Measurements from ENCODE around the gene STRN4. TPM values are rescaled to one million over a fixed set of nuclear protein-coding genes. Genes with fewer than 3 reads are reported as not detected.

STRN4 gene
- total and polyA plus RNA-seq, 2 donors from 2014 or later = 31.5 to 74.9 TPM

DNA sequence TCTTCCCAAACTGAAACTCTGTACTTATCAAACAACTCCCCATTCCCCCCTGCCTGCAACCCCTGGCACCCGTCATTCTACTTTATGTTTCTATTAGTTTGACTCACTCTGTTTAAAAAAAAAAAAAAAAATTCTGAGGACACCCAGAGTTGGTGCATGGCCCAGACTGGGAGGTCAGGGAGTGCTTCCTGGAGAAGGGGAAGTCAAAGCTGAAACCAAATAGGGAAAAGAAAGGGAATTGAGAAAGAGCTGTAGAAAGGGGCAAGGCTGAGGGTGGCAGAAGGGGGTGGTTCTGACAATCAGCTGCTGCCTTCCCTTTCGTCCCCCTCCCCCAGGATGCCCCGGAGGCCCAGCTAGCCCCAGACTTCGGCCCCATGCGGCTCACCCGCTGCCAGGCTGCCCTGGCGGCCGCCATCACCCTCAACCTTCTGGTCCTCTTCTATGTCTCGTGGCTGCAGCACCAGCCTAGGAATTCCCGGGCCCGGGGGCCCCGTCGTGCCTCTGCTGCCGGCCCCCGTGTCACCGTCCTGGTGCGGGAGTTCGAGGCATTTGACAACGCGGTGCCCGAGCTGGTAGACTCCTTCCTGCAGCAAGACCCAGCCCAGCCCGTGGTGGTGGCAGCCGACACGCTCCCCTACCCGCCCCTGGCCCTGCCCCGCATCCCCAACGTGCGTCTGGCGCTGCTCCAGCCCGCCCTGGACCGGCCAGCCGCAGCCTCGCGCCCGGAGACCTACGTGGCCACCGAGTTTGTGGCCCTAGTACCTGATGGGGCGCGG, 9.0 kb upstream of the STRN4 start:
- intact Hi-C loops (cut with DNase I) = loop anchor here (5.0 kb wide), 1 partner anchor 87 kb away; no protein-coding TSS in a partner anchor
- peaks cover 0 to 6% (median 0%) of the 10 kb centered on the region in 3 donors for H3K4me1 ChIP-seq (ENCODE audit: control insufficient read depth in 2 of 3, insufficient read depth in 2 of 3, low read depth in 1 of 3, low read length in 3 of 3)
- H3K36me3 ChIP-seq (ENCODE audit: control insufficient read depth in 2 of 3, insufficient read depth in 3 of 3, low read length in 3 of 3) = peaks cover 0 to 2% (median 0%) of the 10 kb centered on the region in 3 donors
- no peaks in the 10 kb centered on the region for H3K9me3 ChIP-seq (ENCODE audit: control insufficient read depth in 2 of 3, insufficient read depth in 1 of 3, low read length in 3 of 3)
- no peaks in the 10 kb centered on the region for H3K27me3 ChIP-seq (ENCODE audit: control insufficient read depth, insufficient read depth, low read length)
- DNase-seq = peak in 1 of 5 donors; percentile 84
- no peak overlapping the region for H3K4me3 ChIP-seq (ENCODE audit: low read length in 3 of 3)
- H3K27ac ChIP-seq (ENCODE audit: low read depth in 2 of 2, low read length in 2 of 2) = peak overlapping the region in 1 of 2 donors; percentile 33
- FAIRE-seq = peak; percentile 17
- TF ChIP-seq, protein P1, sequence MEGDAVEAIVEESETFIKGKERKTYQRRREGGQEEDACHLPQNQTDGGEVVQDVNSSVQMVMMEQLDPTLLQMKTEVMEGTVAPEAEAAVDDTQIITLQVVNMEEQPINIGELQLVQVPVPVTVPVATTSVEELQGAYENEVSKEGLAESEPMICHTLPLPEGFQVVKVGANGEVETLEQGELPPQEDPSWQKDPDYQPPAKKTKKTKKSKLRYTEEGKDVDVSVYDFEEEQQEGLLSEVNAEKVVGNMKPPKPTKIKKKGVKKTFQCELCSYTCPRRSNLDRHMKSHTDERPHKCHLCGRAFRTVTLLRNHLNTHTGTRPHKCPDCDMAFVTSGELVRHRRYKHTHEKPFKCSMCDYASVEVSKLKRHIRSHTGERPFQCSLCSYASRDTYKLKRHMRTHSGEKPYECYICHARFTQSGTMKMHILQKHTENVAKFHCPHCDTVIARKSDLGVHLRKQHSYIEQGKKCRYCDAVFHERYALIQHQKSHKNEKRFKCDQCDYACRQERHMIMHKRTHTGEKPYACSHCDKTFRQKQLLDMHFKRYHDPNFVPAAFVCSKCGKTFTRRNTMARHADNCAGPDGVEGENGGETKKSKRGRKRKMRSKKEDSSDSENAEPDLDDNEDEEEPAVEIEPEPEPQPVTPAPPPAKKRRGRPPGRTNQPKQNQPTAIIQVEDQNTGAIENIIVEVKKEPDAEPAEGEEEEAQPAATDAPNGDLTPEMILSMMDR (IDR thresholded peaks at IDR 0.05; ENCODE audit: borderline replicate concordance, extremely low read depth, insufficient read depth) = no peak
- H3K9ac ChIP-seq (ENCODE audit: low read length in 3 of 3) = no peak overlapping the region

DNA sequence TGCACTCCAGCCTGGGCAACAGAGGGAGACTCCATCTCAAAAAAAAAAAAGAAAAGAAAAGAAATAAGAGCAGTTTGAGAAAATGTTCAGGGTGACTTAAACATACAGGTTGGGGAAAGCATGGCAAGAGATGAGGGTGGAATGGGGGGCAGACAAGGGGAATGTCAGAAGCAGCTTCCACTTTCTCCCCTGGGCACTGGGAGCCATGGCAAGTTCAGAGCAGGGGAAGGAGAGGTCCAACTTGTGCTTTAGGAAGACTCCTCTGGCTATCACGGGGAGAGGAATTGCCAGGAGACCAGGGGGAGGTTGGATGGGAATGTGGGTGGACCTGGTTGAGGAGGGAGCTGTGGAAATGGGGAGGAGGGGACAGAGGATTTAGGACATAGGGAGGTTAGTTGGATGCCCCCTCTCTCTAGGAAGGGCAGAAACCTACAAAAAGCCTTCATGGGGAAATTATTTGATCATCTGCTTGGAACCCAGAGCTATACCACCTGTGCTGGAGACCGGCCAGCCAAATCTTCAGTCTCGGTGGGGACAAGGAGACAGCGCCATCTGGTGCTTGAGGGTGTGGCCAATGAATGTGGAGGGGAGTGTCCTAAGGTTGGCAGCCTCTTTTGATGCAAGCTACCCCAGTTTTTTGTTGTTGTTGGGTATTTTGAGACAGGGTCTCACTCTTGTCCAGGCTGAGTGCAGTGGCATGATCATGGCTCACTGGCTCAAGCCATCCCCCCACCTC, 7.3 kb upstream of the STRN4 start:
- Histone ChIP-seq H3K9ac (ENCODE audit: low read length in 3 of 3) (no peak overlapping the region), H3K4me3 (ENCODE audit: low read length in 3 of 3) (no peak overlapping the region), H3K27me3 (ENCODE audit: control insufficient read depth, insufficient read depth, low read length) (no peaks in the 10 kb centered on the region), H3K36me3 (ENCODE audit: control insufficient read depth in 2 of 3, insufficient read depth in 3 of 3, low read length in 3 of 3) (peaks cover 0 to 2% (median 0%) of the 10 kb centered on the region in 3 donors), H3K27ac (ENCODE audit: low read depth in 2 of 2, low read length in 2 of 2) (no peak overlapping the region), H3K9me3 (ENCODE audit: control insufficient read depth in 2 of 3, insufficient read depth in 1 of 3, low read length in 3 of 3) (no peaks in the 10 kb centered on the region), H3K4me1 (ENCODE audit: control insufficient read depth in 2 of 3, insufficient read depth in 2 of 3, low read depth in 1 of 3, low read length in 3 of 3) (peaks cover 0 to 6% (median 0%) of the 10 kb centered on the region in 3 donors)
- no peak for FAIRE-seq
- DNase-seq = peak in 4 of 5 donors; percentile 50 to 78 (median 73)
- TF ChIP-seq, protein P1 (IDR thresholded peaks at IDR 0.05; ENCODE audit: borderline replicate concordance, extremely low read depth, insufficient read depth) = peak; percentile 42
- intact Hi-C loops (cut with DNase I) = no loop called here

DNA sequence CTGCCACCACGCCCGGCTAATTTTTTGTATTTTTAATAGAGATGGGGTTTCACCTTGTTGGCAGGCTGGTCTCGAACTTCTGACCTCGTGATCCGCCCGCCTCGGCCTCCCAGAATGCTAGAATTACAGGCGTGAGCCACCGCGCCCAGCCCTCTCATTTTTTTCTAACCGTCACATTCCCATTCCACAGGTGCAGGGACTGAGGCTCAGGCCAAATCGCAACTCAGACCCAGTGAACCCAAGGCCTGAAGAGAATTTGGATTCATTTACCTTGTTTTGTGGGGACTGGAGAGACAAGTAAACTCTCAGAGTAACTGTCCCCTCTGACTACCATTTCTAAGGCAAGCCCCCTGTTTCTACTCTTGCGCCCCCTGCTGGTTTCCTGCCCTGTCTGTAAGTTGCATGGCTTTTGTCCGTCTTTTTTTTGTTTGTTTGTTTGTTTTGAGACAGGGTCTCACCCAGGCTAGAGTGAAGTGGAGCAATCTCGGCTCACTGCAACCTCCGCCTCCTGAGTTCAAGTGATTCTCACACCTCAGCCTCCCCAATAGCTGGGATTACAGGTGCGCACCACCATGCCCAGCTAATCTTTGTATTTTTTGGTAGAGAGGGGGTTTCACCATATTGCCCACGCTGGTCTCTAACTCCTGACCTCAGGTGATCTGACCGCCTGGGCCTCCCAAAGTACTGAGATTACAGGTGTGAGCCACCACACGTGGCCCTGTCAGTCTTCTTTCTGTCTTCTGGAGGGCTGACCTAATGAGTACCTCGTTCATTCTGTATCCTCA, 2.3 kb upstream of the STRN4 start:
- intact Hi-C loops (cut with DNase I) = no loop called here
- H3K4me1 ChIP-seq (ENCODE audit: control insufficient read depth in 2 of 3, insufficient read depth in 2 of 3, low read depth in 1 of 3, low read length in 3 of 3) = peaks cover 0 to 15% (median 7%) of the 10 kb centered on the region in 3 donors
- H3K4me3 ChIP-seq (ENCODE audit: low read length in 3 of 3) = no peak overlapping the region
- peak in 4 of 5 donors; percentile 47 to 83 (median 64) for DNase-seq
- H3K27ac ChIP-seq (ENCODE audit: low read depth in 2 of 2, low read length in 2 of 2) = no peak overlapping the region
- TF ChIP-seq, protein P1 (IDR thresholded peaks at IDR 0.05; ENCODE audit: borderline replicate concordance, extremely low read depth, insufficient read depth) = peak; percentile 62
- no peaks in the 10 kb centered on the region for H3K9me3 ChIP-seq (ENCODE audit: control insufficient read depth in 2 of 3, insufficient read depth in 1 of 3, low read length in 3 of 3)
- FAIRE-seq = no peak
- H3K36me3 ChIP-seq (ENCODE audit: control insufficient read depth in 2 of 3, insufficient read depth in 3 of 3, low read length in 3 of 3) = peaks cover 0 to 2% (median 0%) of the 10 kb centered on the region in 3 donors
- no peaks in the 10 kb centered on the region for H3K27me3 ChIP-seq (ENCODE audit: control insufficient read depth, insufficient read depth, low read length)
- H3K9ac ChIP-seq (ENCODE audit: low read length in 3 of 3) = no peak overlapping the region

Measured in kidney (tissue), 14 donors.